Adrenal gland (tissue), 12 donors: ENCODE data around the gene JAM2. TPM values are rescaled to one million over a fixed set of nuclear protein-coding genes. Genes with fewer than 3 reads are reported as not detected.
"Not testable (repeated sequence)": the region's sequence is repeated elsewhere in the genome, so short reads cannot be mapped to it uniquely, and the experiment has no call there.

Experiments
- DNase-seq, 7 donors: peaks; one replicate each; pipeline ENCODE4 v3.0.0-alpha.2; 2019 to 2020
- H3K27ac ChIP-seq, 5 donors: fragments of 200-600 bp; sonication (generic) in 4 of 5; 1 replicate in 3 of 5; 2 replicates in 2 of 5; pipeline versions ENCODE4 v1.5.1 to v1.8.0; 2016 to 2020; ENCODE audit warnings: mild to moderate bottlenecking in 1 of 5
- H3K27me3 ChIP-seq: fragments of 200-600 bp; 2 replicates; pipeline ENCODE4 v1.8.0; 2021
- H3K36me3 ChIP-seq, 2 donors: fragments of 200-600 bp; replicated peaks in 1 of 2; 1 replicate in 1 of 2; 2 replicates in 1 of 2; pipeline versions ENCODE4 v1.5.1 to v1.8.0; 2018 to 2022
- H3K4me1 ChIP-seq, 2 donors: fragments of 200-600 bp; replicated peaks in 1 of 2; 1 replicate in 1 of 2; 2 replicates in 1 of 2; pipeline versions ENCODE4 v1.5.1 to v1.8.0; 2018 to 2021
- H3K4me3 ChIP-seq, 4 donors: fragments of 200-600 bp; sonication (generic) in 3 of 4; one replicate each; pipeline ENCODE4 v1.5.1; 2016 to 2018
- H3K9me3 ChIP-seq, 3 donors: fragments of 200-600 bp; sonication (generic) in 1 of 3; replicated peaks in 1 of 3; 1 replicate in 2 of 3; 2 replicates in 1 of 3; pipeline versions ENCODE4 v1.5.1 to v1.8.0; 2016 to 2021
- POLR2A ChIP-seq, 2 donors: fragments of 450-650 bp; IDR thresholded peaks; one replicate each; pipeline ENCODE4 v1.6.1; 2017; ENCODE audit warnings: antibody characterized with exemption in 2 of 2, mild to moderate bottlenecking in 2 of 2, moderate library complexity in 1 of 2
- WGBS, 4 donors: extraction: QIAGEN DNeasy Blood & Tissue Kit in 2 of 4; methylation state at CpG; one replicate each; pipeline versions ENCODE4 v1.1.5 to v1.1.7; 2013 to 2017; 5-methylcytosine and 5-hydroxymethylcytosine counted together
- intact Hi-C, 2 donors: fragments of 100-400 bp; cut with DNase I; formaldehyde crosslinking; loops; one replicate each; pipeline versions ENCODE4 v1.14.1 to v1.15.0; 2022 to 2023
- polyA plus RNA-seq, 3 donors: library from polyadenylated mRNA; stranded (reverse); fragments of 200-250 nt in 2 of 3; fragments of 350-450 nt in 1 of 3; fragmentation: Illumina TruSeq in 1 of 3; extraction: RNeasy Lipid Tissue Mini Kit (QIAGEN cat#74804) in 1 of 3; gene quantifications; one replicate each; pipeline ENCODE4 v1.2.3, GENCODE V29; 2013 to 2014
- total RNA-seq, 9 donors: library from RNA; depleted of rRNA in 4 of 9; stranded (reverse); fragments of >200 nt in 4 of 9; fragments of 120-200 nt in 1 of 9; fragmentation: NEBNext Ultra II Directional in 1 of 9; extraction: Animal tissue kit (Norgen Biotek cat#: 25700) in 1 of 9; gene quantifications; one replicate each; pipeline versions ENCODE4 v1.1.0 to v1.2.4, GENCODE V29; 2013 to 2023
- TF ChIP-seq, protein P1 (sequence below), 6 experiments: fragments of 450-650 bp in 4 of 6; fragments of 200-600 bp in 2 of 6; sonication (generic) in 1 of 6; IDR thresholded peaks; 1 replicate in 5 of 6; 2 replicates in 1 of 6; pipeline versions ENCODE4 v1.5.1 to v1.8.0; 2016 to 2021; ENCODE audit warnings: antibody characterized with exemption in 6 of 6, mild to moderate bottlenecking in 2 of 6, moderate library complexity in 1 of 6
- donor health status: healthy with polysubstance abuse.
- donor health status: Bipolar disorder and iron deficiency.
- donor health status: DM: yes; HTN: yes; CAD: no.
- donor health status: DM: no; HTN: no; CAD: no.
- donor health status: DM: no; HTN: no; CAD: no.
- donor health status: DM: yes; HTN: yes; CAD: no.

Gene JAM2
- total and polyA plus RNA-seq, 12 donors, result 2.1 to 38.6 (median 17.7) TPM

DNA sequence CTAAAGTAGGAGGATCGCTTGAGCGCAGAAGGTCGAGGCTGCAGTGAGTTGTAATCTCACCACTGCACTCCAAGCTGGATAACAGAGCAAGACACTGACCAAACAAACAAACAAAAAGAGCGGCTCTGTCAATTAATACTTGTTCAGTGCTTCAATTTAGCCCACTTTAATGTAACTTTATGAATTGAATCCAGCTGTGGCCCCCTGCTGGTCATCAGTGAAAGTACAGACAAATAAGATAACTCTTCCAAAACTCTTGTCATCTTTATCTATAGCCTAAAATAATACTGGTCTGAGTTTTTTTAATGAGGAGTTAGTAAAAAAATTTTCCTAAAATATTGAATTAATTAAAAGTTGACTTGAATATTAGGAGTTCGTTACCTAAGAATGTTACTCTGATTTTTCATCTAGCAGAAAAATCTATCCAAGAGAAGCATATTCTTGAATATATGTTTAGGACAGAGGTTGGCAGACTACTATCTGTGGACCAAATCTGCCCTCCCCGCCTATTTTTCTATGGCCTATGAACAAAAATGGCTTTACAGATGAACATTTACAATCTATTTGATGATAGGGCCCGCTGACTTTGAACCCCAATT, 69.5 kb downstream of the JAM2 start:
- DNase-seq, result peak; percentile 24 to 78 (median 51)

DNA sequence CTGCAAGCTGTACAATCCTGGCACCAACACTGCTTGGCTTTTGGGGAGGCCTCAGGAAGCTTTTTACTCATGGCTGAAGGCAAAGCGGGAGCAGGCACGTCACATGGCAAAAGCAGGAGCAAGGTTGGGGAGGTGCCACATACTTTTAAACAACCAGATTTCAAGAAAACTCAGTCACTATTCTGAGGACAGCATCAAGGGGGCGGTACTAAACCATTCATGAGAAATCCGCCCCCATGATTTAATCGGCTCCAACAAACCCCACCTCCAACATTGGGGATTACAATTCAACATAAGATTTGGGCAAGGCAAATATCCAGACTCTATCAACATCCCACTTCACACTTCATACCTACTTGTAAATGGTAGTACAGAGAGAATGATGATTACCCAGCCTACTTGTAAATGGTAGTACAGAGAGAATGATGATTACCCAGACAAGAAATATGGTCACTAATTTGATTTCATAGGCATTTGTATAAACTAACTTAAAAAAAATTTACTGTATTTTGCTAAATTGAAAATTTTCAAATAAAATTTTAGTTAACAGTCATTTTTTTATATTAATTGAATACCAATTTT, 70.7 kb downstream of the JAM2 start:
- WGBS, 4 donors, result 78 to 85% (median 81%) methylated on average over 5 of the region's 5 CpGs

More for the DNA sequence above, 69.5 kb downstream of the JAM2 start:
- Histone ChIP-seq H3K27me3 (no peaks in the 10 kb centered on the region), H3K4me3 (no peak overlapping the region), H3K4me1 (no peaks in the 10 kb centered on the region), H3K27ac (no peak overlapping the region), H3K36me3 (peaks cover 4 to 11% of the 10 kb centered on the region in 2 donors), H3K9me3 (no peaks in the 10 kb centered on the region)
- TF ChIP-seq, protein P1, sequence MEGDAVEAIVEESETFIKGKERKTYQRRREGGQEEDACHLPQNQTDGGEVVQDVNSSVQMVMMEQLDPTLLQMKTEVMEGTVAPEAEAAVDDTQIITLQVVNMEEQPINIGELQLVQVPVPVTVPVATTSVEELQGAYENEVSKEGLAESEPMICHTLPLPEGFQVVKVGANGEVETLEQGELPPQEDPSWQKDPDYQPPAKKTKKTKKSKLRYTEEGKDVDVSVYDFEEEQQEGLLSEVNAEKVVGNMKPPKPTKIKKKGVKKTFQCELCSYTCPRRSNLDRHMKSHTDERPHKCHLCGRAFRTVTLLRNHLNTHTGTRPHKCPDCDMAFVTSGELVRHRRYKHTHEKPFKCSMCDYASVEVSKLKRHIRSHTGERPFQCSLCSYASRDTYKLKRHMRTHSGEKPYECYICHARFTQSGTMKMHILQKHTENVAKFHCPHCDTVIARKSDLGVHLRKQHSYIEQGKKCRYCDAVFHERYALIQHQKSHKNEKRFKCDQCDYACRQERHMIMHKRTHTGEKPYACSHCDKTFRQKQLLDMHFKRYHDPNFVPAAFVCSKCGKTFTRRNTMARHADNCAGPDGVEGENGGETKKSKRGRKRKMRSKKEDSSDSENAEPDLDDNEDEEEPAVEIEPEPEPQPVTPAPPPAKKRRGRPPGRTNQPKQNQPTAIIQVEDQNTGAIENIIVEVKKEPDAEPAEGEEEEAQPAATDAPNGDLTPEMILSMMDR (IDR thresholded peaks at IDR 0.05), result peak; percentile 76 to 92 (median 84)
- no peak for TF ChIP-seq POLR2A (IDR thresholded peaks at IDR 0.05)
- 48 to 58% (median 56%) methylated on average over 7 of the region's 7 CpGs for WGBS, 4 donors
- intact Hi-C loops, result loop anchor here in 1 of 2 donors (5.0 kb wide), 1 partner anchor 101 kb away; the partner anchor contains the start of gene MRPL39

GRCh38 chr21:25710550-25710949, 71.5 kb downstream of the JAM2 start:
- Histone ChIP-seq H3K4me3 (no peak overlapping the region), H3K36me3 (peaks cover 0 to 11% of the 10 kb centered on the region in 2 donors), H3K9me3 (no peaks in the 10 kb centered on the region), H3K4me1 (no peaks in the 10 kb centered on the region), H3K27me3 (no peaks in the 10 kb centered on the region), H3K27ac (no peak overlapping the region)
- intact Hi-C loops, result no loop called here
- DNase-seq, result no peak
- 91 to 94% (median 93%) methylated on average over 5 of the region's 5 CpGs for WGBS, 4 donors
- no peak for TF ChIP-seq POLR2A (IDR thresholded peaks at IDR 0.05)
- TF ChIP-seq, protein P1 (IDR thresholded peaks at IDR 0.05), result no peak

More for the DNA sequence above, 70.7 kb downstream of the JAM2 start:
- Histone ChIP-seq H3K36me3 (peaks cover 0 to 11% of the 10 kb centered on the region in 2 donors), H3K9me3 (no peaks in the 10 kb centered on the region), H3K4me1 (no peaks in the 10 kb centered on the region), H3K27me3 (no peaks in the 10 kb centered on the region), H3K27ac (no peak overlapping the region), H3K4me3 (no peak overlapping the region)
- DNase-seq, result no peak
- TF ChIP-seq, protein P1 (IDR thresholded peaks at IDR 0.05), result no peak
- no peak for TF ChIP-seq POLR2A (IDR thresholded peaks at IDR 0.05)
- intact Hi-C loops, result loop anchor here in 1 of 2 donors (5.0 kb wide), 1 partner anchor 102 kb away; the partner anchor contains the start of gene MRPL39

DNA sequence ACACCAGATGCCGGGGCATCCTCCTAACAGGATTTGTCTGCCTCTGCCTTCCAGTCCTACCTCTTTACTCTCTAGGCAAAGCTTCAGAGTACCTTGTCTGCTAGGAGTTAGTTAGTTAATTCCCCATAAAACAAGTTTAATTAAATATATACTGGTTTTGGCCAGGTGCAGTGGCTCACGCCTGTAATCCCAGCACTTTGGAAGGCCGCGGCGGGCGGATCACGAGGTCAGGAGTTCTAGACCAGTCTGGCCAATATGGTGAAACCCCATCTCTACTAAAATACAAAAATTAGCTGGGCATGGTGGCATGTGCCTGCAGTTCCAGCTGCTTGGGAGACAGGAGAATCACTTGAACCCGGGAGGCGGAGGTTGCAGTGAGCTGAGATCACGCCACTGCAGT, 75.0 kb downstream of the JAM2 start:
- H3K27me3 ChIP-seq, DNase-seq, intact Hi-C loops, H3K27ac ChIP-seq, H3K4me1 ChIP-seq, H3K4me3 ChIP-seq, H3K9me3 ChIP-seq: not testable (repeated sequence)
- H3K36me3 ChIP-seq, result peaks cover 0 to 15% of the 10 kb centered on the region in 2 donors
- 96 to 100% (median 97%) methylated on average over 10 of the region's 10 CpGs for WGBS, 4 donors
